HEK293T (cell line): Measurements from ENCODE around the gene CLIP4.
"Not testable (repeated sequence)": the region's sequence is repeated elsewhere in the genome, so short reads cannot be mapped to it uniquely, and the experiment has no call there.

Experiments used
- CTCF ChIA-PET: fragments of 350-600 bp; formaldehyde crosslinking; extraction: SDS; loops from one replicate; lab custom pipeline; 2021; ENCODE audit warnings: antibody characterized with exemption, inconsistent platforms; lab: Yijun Ruan, JAX
- POLR2A ChIA-PET: fragments of 350-600 bp; formaldehyde crosslinking; extraction: SDS; loops from one replicate; lab custom pipeline; 2020; ENCODE audit warnings: antibody characterized with exemption, inconsistent platforms; lab: Yijun Ruan, JAX
- DNase-seq: peaks from one replicate; pipeline ENCODE4 v3.0.0; 2012; ENCODE audit warnings: mixed read lengths; ENCODE audit errors: extremely low spot score
- ARNT ChIP-seq: fragments of 450-650 bp; IDR thresholded peaks from 2 replicates; pipeline ENCODE4 v1.6.1; 2017; ENCODE audit warnings: mild to moderate bottlenecking
- BHLHE40 ChIP-seq: fragments of 450-650 bp; IDR thresholded peaks from 2 replicates; pipeline ENCODE4 v1.6.1; 2016; ENCODE audit warnings: mild to moderate bottlenecking, moderate library complexity, borderline replicate concordance
- CTBP1 ChIP-seq: fragments of 450-650 bp; IDR thresholded peaks from 2 replicates; pipeline ENCODE4 v1.6.1; 2016; ENCODE audit warnings: borderline replicate concordance
- ELF4 ChIP-seq: fragments of 450-650 bp; IDR thresholded peaks from 2 replicates; pipeline ENCODE4 v1.6.1; 2017; ENCODE audit warnings: antibody characterized with exemption
- FOXA1 ChIP-seq: fragments of 450-650 bp; IDR thresholded peaks from 2 replicates; pipeline ENCODE4 v1.6.1; 2016; ENCODE audit warnings: mild to moderate bottlenecking
- FOXK2 ChIP-seq: fragments of 450-650 bp; IDR thresholded peaks from 2 replicates; pipeline ENCODE4 v1.6.1; 2016; ENCODE audit warnings: mild to moderate bottlenecking
- FOXM1 ChIP-seq: fragments of 450-650 bp; IDR thresholded peaks from 2 replicates; pipeline ENCODE4 v1.6.1; 2017; ENCODE audit warnings: mild to moderate bottlenecking, borderline replicate concordance
- HDGF ChIP-seq: fragments of 450-650 bp; IDR thresholded peaks from 2 replicates; pipeline ENCODE4 v1.6.1; 2017; ENCODE audit warnings: antibody characterized with exemption, borderline replicate concordance
- L3MBTL2 ChIP-seq: fragments of 450-650 bp; conservative IDR thresholded peaks from 2 replicates; pipeline ENCODE4 v1.6.1; 2016; ENCODE audit warnings: mild to moderate bottlenecking
- LEF1 ChIP-seq: fragments of 450-650 bp; IDR thresholded peaks from 2 replicates; pipeline ENCODE4 v1.6.1; 2017; ENCODE audit warnings: mild to moderate bottlenecking, borderline replicate concordance
- NFRKB ChIP-seq: fragments of 450-650 bp; IDR thresholded peaks from 2 replicates; pipeline ENCODE4 v1.6.1; 2016; ENCODE audit warnings: mild to moderate bottlenecking, moderate library complexity
- SP1 ChIP-seq: fragments of 450-650 bp; IDR thresholded peaks from 2 replicates; pipeline ENCODE4 v1.6.1; 2017
- SUZ12 ChIP-seq: fragments of 450-650 bp; IDR thresholded peaks from 2 replicates; pipeline ENCODE4 v1.6.1; 2016; ENCODE audit warnings: mild to moderate bottlenecking
- TARDBP ChIP-seq: fragments of 450-650 bp; IDR thresholded peaks from 2 replicates; pipeline ENCODE4 v1.6.1; 2016
- ZNF384 ChIP-seq: fragments of 450-650 bp; IDR thresholded peaks from 2 replicates; pipeline ENCODE4 v1.6.1; 2016
- TF ChIP-seq, protein P1 (sequence below): fragments of 450-650 bp; IDR thresholded peaks from 2 replicates; pipeline ENCODE4 v1.6.1; 2016

CLIP4 gene

GRCh38 chr2:29080886-29081743 lies 34.1 kb upstream of the CLIP4 start:
- ChIA-PET CTCF (no interaction called here), POLR2A (no interaction called here)
- TF ChIP-seq ARNT (no peak), BHLHE40 (no peak), SUZ12 (no peak), L3MBTL2 (no peak), FOXA1 (no peak), TARDBP (no peak), NFRKB (no peak), ELF4 (no peak), HDGF (no peak), LEF1 (no peak), FOXM1 (no peak)
- TF ChIP-seq, protein P1, sequence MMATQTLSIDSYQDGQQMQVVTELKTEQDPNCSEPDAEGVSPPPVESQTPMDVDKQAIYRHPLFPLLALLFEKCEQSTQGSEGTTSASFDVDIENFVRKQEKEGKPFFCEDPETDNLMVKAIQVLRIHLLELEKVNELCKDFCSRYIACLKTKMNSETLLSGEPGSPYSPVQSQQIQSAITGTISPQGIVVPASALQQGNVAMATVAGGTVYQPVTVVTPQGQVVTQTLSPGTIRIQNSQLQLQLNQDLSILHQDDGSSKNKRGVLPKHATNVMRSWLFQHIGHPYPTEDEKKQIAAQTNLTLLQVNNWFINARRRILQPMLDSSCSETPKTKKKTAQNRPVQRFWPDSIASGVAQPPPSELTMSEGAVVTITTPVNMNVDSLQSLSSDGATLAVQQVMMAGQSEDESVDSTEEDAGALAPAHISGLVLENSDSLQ: no peak
- no peak for DNase-seq

DNA sequence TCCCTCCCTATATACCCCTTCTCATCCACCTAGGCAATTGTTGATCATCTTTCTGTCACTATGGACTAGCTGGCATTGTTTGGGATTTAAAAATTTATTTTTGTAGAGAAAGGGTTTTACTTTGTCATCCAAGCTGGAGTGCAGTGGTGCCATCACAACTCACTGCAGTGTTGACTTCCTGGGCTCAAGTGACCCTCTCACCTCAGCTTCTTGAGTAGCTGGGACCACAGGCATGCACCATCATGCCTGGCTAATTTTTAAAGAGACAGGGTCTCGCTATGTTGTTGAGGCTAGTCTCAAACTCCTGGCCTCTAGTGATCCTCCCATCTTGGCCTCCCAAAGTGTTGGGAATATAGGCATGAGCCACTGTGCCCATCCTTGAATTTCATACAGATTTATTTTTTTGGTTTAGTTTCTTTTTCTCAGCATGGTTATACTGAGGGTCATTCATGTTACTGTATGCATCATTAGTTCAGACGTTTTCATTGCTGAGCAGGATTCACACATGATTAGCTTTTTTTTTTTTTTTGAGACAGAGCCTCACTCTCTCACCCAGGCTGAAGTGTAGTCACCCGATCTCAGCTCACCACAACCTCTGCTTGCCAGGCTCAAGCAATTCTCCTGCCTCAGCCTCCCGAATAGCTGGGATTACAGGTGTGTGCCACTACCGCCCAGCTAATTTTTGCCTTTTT lies 32.3 kb upstream of the CLIP4 start:
- TF ChIP-seq SUZ12: no peak
- TF ChIP-seq, protein P1: no peak
- CTCF ChIA-PET: no interaction called here
- no peak for DNase-seq
- POLR2A ChIA-PET: no interaction called here

- no peak for DNase-seq
- ChIA-PET POLR2A (no interaction called here), CTCF (no interaction called here)
- TF ChIP-seq ARNT (no peak), TARDBP (no peak), L3MBTL2 (no peak), SP1 (no peak), ELF4 (no peak), CTBP1 (no peak), SUZ12 (no peak), BHLHE40 (no peak), LEF1 (no peak), FOXA1 (no peak), FOXM1 (no peak), FOXK2 (no peak), NFRKB (no peak), HDGF (no peak)
- TF ChIP-seq, protein P1: no peak
Measured at GRCh38 chr2:29084554-29084953, 30.7 kb upstream of the CLIP4 start.

- CTCF ChIA-PET, DNase-seq, POLR2A ChIA-PET: not testable (repeated sequence)
Measured at GRCh38 chr2:29090311-29090710, 24.9 kb upstream of the CLIP4 start.

DNA sequence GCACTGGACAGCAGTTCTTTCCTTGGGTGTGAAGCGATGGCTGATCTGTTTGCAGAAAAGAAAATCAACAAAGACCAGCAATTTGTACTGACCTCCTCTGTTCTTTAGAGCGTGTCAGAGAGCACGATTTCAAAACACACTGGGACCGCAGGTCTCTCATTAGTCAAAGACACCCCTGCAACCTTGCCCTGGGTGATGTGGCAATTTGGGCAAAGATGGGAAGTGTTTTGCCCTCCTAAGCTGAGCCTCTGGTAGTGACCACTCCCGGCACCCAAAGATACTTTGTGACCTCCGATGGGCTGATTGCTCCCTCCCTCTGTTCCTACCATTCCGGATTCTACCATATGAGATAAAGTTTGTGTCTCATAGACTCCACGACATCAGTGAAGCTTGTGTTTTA lies 18.2 kb upstream of the CLIP4 start:
- ChIA-PET CTCF (no interaction called here), POLR2A (no interaction called here)
- no peak for DNase-seq
- TF ChIP-seq L3MBTL2 (no peak), LEF1 (no peak), SUZ12 (no peak), BHLHE40 (no peak), FOXK2 (no peak), FOXM1 (no peak), TARDBP (no peak), HDGF (no peak), ARNT (no peak), ZNF384 (no peak), FOXA1 (no peak)
- TF ChIP-seq, protein P1: no peak

- no peak for DNase-seq
- TF ChIP-seq BHLHE40: no peak
- no peak for TF ChIP-seq L3MBTL2
- TF ChIP-seq NFRKB: no peak
- no peak for TF ChIP-seq SP1
- TF ChIP-seq, protein P1: no peak
- TF ChIP-seq ELF4: no peak
- TF ChIP-seq FOXM1: no peak
- no peak for TF ChIP-seq FOXK2
- TF ChIP-seq ARNT: no peak
- no peak for TF ChIP-seq SUZ12
- TF ChIP-seq HDGF: no peak
- no peak for TF ChIP-seq LEF1
- TF ChIP-seq FOXA1: no peak
- no peak for TF ChIP-seq CTBP1
- no peak for TF ChIP-seq ZNF384
- no peak for TF ChIP-seq TARDBP
- ChIA-PET POLR2A (no interaction called here), CTCF (no interaction called here)
Measured at GRCh38 chr2:29097569-29097968, 17.6 kb upstream of the CLIP4 start.
